Renal cortex interstitium (tissue), 11 donors: Measurements from ENCODE around the gene PCDHGB3. TPM values are rescaled to one million over a fixed set of nuclear protein-coding genes. Genes with fewer than 3 reads are reported as not detected.
"Not testable (repeated sequence)": the region's sequence is repeated elsewhere in the genome, so short reads cannot be mapped to it uniquely, and the experiment has no call there.

Experiments used
- DNase-seq, 11 donors: peaks; one replicate each; pipeline ENCODE4 v3.0.0-alpha.2; 2013; ENCODE audit warnings: low read depth in 9 of 11, low spot score in 4 of 11; ENCODE audit errors: extremely low read depth in 1 of 11
- polyA plus RNA-seq, 3 donors: library from polyadenylated mRNA; unstranded; fragments of 120-200 nt; gene quantifications; one replicate each; pipeline ENCODE4 v1.2.1, GENCODE V29; 2013; ENCODE audit not compliant: insufficient read length in 3 of 3

Gene PCDHGB3
- polyA plus RNA-seq, 3 donors: 2.1 to 2.5 (median 2.5) TPM

GRCh38 chr5:141384471-141385267 is 14.6 kb downstream of the PCDHGB3 start:
- DNase-seq: no peak

GRCh38 chr5:141387557-141388311 is 17.7 kb downstream of the PCDHGB3 start, which contains the start of gene PCDHGB4:
TSS of gene PCDHGB4 (plus strand) at chr5:141387698. CDS start at chr5:141387885, 187 bp downstream.
- DNase-seq: not testable (repeated sequence)

- DNase-seq: no peak
Observed at GRCh38 chr5:141388661-141389060, 18.6 kb downstream of the PCDHGB3 start.

GRCh38 chr5:141389153-141390042 is 19.4 kb downstream of the PCDHGB3 start:
- no peak for DNase-seq

GRCh38 chr5:141392429-141393198 is 22.6 kb downstream of the PCDHGB3 start, which contains the start of gene PCDHGA8:
TSS of gene PCDHGA8 (plus strand) at chr5:141392633. CDS start at chr5:141392814, 181 bp downstream.
- no peak for DNase-seq

- DNase-seq: no peak
Observed at GRCh38 chr5:141393267-141393666, 23.2 kb downstream of the PCDHGB3 start.

GRCh38 chr5:141394401-141395187 is 24.6 kb downstream of the PCDHGB3 start:
- not testable (repeated sequence) for DNase-seq

GRCh38 chr5:141397756-141398551 is 27.9 kb downstream of the PCDHGB3 start, which contains the start of gene PCDHGB5:
TSS of gene PCDHGB5 (plus strand) at chr5:141397947. CDS start at chr5:141398128, 181 bp downstream.
- not testable (repeated sequence) for DNase-seq

- DNase-seq: no peak
Observed at GRCh38 chr5:141398608-141399007, 28.6 kb downstream of the PCDHGB3 start.

- no peak for DNase-seq
Observed at GRCh38 chr5:141399555-141400258, 29.7 kb downstream of the PCDHGB3 start.

- DNase-seq: no peak
Observed at GRCh38 chr5:141402553-141403243, 32.7 kb downstream of the PCDHGB3 start, which contains the start of gene PCDHGA9. TSS of gene PCDHGA9 (plus strand) at chr5:141402778. CDS start at chr5:141402953, 175 bp downstream.

- DNase-seq: no peak
Observed at GRCh38 chr5:141403387-141403786, 33.3 kb downstream of the PCDHGB3 start.

GRCh38 chr5:141407790-141408505 is 37.9 kb downstream of the PCDHGB3 start, which contains the start of gene PCDHGB6:
TSS of gene PCDHGB6 (plus strand) at chr5:141408021. CDS start at chr5:141408203, 182 bp downstream.
- DNase-seq: not testable (repeated sequence)

GRCh38 chr5:141409598-141410306 is 39.7 kb downstream of the PCDHGB3 start:
- no peak for DNase-seq
